Spleen (tissue), 11 donors: ENCODE measurements around the gene RASSF7. TPM values are rescaled to one million over a fixed set of nuclear protein-coding genes. Genes with fewer than 3 reads are reported as not detected.
A peak's percentile ranks its signal among the peaks of the same experiment; 100 is the strongest.

Source experiments
- DNase-seq: peaks from one replicate; pipeline ENCODE4 v3.0.0-alpha.2; 2020
- H3K27ac ChIP-seq, 8 donors: fragments of 200-600 bp; sonication (generic) in 7 of 8; 1 replicate in 4 of 8; 2 replicates in 4 of 8; pipeline versions ENCODE4 v1.5.0 to v1.8.0; 2016 to 2021; ENCODE audit warnings: inconsistent platforms in 4 of 8, mild to moderate bottlenecking in 4 of 8, moderate library complexity in 1 of 8
- H3K27me3 ChIP-seq, 7 donors: fragments of 200-600 bp; sonication (generic) in 6 of 7; replicated peaks in 1 of 7; 1 replicate in 4 of 7; 2 replicates in 3 of 7; pipeline versions ENCODE4 v1.5.0 to v1.8.0; 2016 to 2021; ENCODE audit warnings: inconsistent platforms in 3 of 7, mild to moderate bottlenecking in 1 of 7
- H3K36me3 ChIP-seq, 6 donors: fragments of 200-600 bp; sonication (generic) in 5 of 6; 1 replicate in 4 of 6; 2 replicates in 2 of 6; pipeline versions ENCODE4 v1.5.0 to v1.8.0; 2016 to 2021; ENCODE audit warnings: inconsistent platforms in 2 of 6
- H3K4me1 ChIP-seq, 6 donors: fragments of 200-600 bp; sonication (generic) in 5 of 6; 1 replicate in 3 of 6; 2 replicates in 3 of 6; pipeline versions ENCODE4 v1.5.0 to v1.8.0; 2016 to 2021; ENCODE audit warnings: inconsistent platforms in 3 of 6
- H3K4me3 ChIP-seq, 8 donors: fragments of 200-600 bp; sonication (generic) in 7 of 8; 1 replicate in 4 of 8; 2 replicates in 4 of 8; pipeline versions ENCODE4 v1.5.0 to v1.8.0; 2016 to 2021; ENCODE audit warnings: inconsistent platforms in 4 of 8, mild to moderate bottlenecking in 4 of 8, moderate library complexity in 2 of 8
- H3K9me3 ChIP-seq, 8 donors: fragments of 200-600 bp; sonication (generic) in 7 of 8; 1 replicate in 4 of 8; 2 replicates in 4 of 8; pipeline versions ENCODE4 v1.5.0 to v1.8.0; 2016 to 2021; ENCODE audit warnings: inconsistent platforms in 4 of 8
- CTCF ChIP-seq, 11 experiments: fragments of 200-600 bp in 7 of 11; fragments of 450-650 bp in 4 of 11; sonication (generic) in 4 of 11; IDR thresholded peaks in 8 of 11; conservative IDR thresholded peaks in 3 of 11; 1 replicate in 7 of 11; 2 replicates in 4 of 11; pipeline versions ENCODE4 v1.4.0 to v1.8.0; 2016 to 2021; ENCODE audit warnings: antibody characterized with exemption in 11 of 11, inconsistent platforms in 4 of 11, mild to moderate bottlenecking in 1 of 11
- POLR2A ChIP-seq, 3 donors: fragments of 450-650 bp; IDR thresholded peaks; one replicate each; pipeline ENCODE4 v1.5.1; 2017; ENCODE audit warnings: antibody characterized with exemption in 3 of 3, mild to moderate bottlenecking in 1 of 3
- POLR2AphosphoS5 ChIP-seq, 3 donors: sonication (generic); formaldehyde crosslinking; IDR thresholded peaks; one replicate each; pipeline ENCODE4 v1.5.1; 2017; ENCODE audit warnings: antibody characterized with exemption in 3 of 3
- WGBS, 5 donors: extraction: QIAGEN DNeasy Blood & Tissue Kit in 3 of 5; methylation state at CpG; one replicate each; pipeline versions ENCODE4 v1.1.5 to v1.1.7; 2013 to 2018; 5-methylcytosine and 5-hydroxymethylcytosine counted together
- intact Hi-C: fragments of 100-400 bp; cut with DNase I; formaldehyde crosslinking; loops from one replicate; pipeline ENCODE4 v1.15.0; 2023; ENCODE audit warnings: low total_unique reads
- polyA plus RNA-seq, 3 donors: library from polyadenylated mRNA; stranded (reverse); fragments of 200-250 nt; gene quantifications; one replicate each; pipeline ENCODE4 v1.2.1, GENCODE V29; 2013
- total RNA-seq, 7 donors: library from RNA; depleted of rRNA in 3 of 7; stranded (reverse); fragments of >200 nt in 3 of 7; fragmentation: NEBNext Ultra II Directional in 4 of 7; extraction: Animal tissue kit (Norgen Biotek cat#: 25700) in 4 of 7; gene quantifications; one replicate each; pipeline versions ENCODE4 v1.1.0 to v1.2.1, GENCODE V29; 2016 to 2021
- donor health status: healthy with polysubstance abuse.
- donor health status: DM: no; HTN: no; CAD: no; lungs with moderate emphysema.
- donor health status: DM: no; HTN: no; CAD: no.
- donor health status: Bipolar disorder and iron deficiency.
- donor health status: healthy.
- donor health status: DM: no; HTN: no; CAD: no.
- donor health status: DM: yes; HTN: yes; CAD: no.

The RASSF7 gene
- total and polyA plus RNA-seq, 10 donors: 8.3 to 39.6 (median 26.6) TPM

GRCh38 chr11:540583-541432 is 20.0 kb upstream of the RASSF7 start:
- no peak for TF ChIP-seq POLR2AphosphoS5 (IDR thresholded peaks at IDR 0.05)
- H3K9me3 ChIP-seq: no peaks in the 10 kb centered on the region
- H3K4me3 ChIP-seq: no peak overlapping the region
- no peak overlapping the region for H3K27ac ChIP-seq
- WGBS, 5 donors: 88 to 95% (median 92%) methylated on average over 12 to 23 of the region's 23 CpGs
- no peaks in the 10 kb centered on the region for H3K36me3 ChIP-seq
- intact Hi-C loops: no loop called here
- peaks cover 0 to 23% (median 0%) of the 10 kb centered on the region in 7 donors for H3K27me3 ChIP-seq
- peak; percentile 74 for DNase-seq
- peaks cover 20 to 28% (median 26%) of the 10 kb centered on the region in 6 donors for H3K4me1 ChIP-seq

GRCh38 chr11:541433-541885 is 19.3 kb upstream of the RASSF7 start:
- Histone ChIP-seq H3K4me1 (peaks cover 18 to 22% (median 20%) of the 10 kb centered on the region in 6 donors), H3K27ac (no peak overlapping the region), H3K27me3 (peaks cover 0 to 17% (median 0%) of the 10 kb centered on the region in 7 donors), H3K9me3 (no peaks in the 10 kb centered on the region), H3K4me3 (no peak overlapping the region), H3K36me3 (no peaks in the 10 kb centered on the region)
- intact Hi-C loops: no loop called here
- DNase-seq: peak; percentile 70
- WGBS, 5 donors: 88 to 96% (median 92%) methylated on average over 11 to 20 of the region's 20 CpGs
- TF ChIP-seq CTCF (IDR thresholded peaks at IDR 0.05 in 8 of 11, conservative IDR thresholded peaks at IDR 0.05 in 3 of 11): no peak
- TF ChIP-seq POLR2A (IDR thresholded peaks at IDR 0.05): no peak
- no peak for TF ChIP-seq POLR2AphosphoS5 (IDR thresholded peaks at IDR 0.05)

DNA sequence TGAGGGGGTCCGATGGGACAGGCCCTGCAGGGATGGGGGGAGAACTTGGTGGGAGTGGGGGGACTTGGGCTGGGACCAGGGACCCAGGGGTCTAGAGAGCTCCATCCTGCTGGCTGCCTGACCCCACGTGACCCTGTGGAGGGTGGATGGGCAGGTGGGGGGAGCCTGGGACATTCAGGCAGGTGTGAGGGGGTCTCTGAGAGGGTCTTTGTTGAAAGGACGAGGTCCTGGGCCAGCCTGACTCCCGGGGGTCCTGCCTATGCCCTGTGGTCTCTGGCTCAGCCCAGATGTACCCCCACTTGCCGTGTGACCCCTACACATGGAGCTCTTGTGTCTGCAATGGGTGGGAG is 16.0 kb upstream of the RASSF7 start:
- H3K4me3 ChIP-seq: no peak overlapping the region
- TF ChIP-seq CTCF (IDR thresholded peaks at IDR 0.05 in 8 of 11, conservative IDR thresholded peaks at IDR 0.05 in 3 of 11) (no peak), POLR2A (IDR thresholded peaks at IDR 0.05) (no peak), POLR2AphosphoS5 (IDR thresholded peaks at IDR 0.05) (no peak)
- DNase-seq: no peak
- H3K36me3 ChIP-seq: no peaks in the 10 kb centered on the region
- WGBS, 5 donors: 73 to 88% (median 79%) methylated on average over 3 to 5 of the region's 5 CpGs
- intact Hi-C loops: no loop called here
- no peak overlapping the region for H3K27ac ChIP-seq
- H3K9me3 ChIP-seq: no peaks in the 10 kb centered on the region
- no peaks in the 10 kb centered on the region for H3K4me1 ChIP-seq
- H3K27me3 ChIP-seq: no peaks in the 10 kb centered on the region

DNA sequence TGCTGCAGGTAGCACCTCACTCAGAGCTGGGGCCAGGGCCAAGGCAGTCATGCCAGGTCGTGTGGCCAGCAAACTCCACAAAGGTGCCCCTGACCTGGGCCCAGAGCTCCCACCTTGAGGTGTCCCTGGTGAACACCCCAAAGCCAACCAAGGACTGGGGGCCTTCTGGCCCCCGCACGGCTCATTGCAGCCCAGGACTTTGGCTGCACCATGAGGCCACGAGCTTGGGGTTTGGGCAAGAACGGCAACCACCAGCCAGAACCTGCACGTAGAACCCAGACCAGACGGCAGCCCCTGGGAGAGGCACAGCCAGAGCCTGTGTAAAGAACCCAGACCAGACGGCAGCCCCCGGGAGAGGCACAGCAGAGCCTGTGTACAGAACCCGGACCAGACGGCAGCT is 15.6 kb upstream of the RASSF7 start:
- H3K27me3 ChIP-seq: no peaks in the 10 kb centered on the region
- H3K36me3 ChIP-seq: peaks cover 0 to 3% (median 0%) of the 10 kb centered on the region in 6 donors
- H3K4me3 ChIP-seq: no peak overlapping the region
- H3K4me1 ChIP-seq: no peaks in the 10 kb centered on the region
- DNase-seq: no peak
- intact Hi-C loops: no loop called here
- no peak overlapping the region for H3K27ac ChIP-seq
- H3K9me3 ChIP-seq: no peaks in the 10 kb centered on the region
- WGBS, 5 donors: 84 to 93% (median 91%) methylated on average over 10 to 11 of the region's 11 CpGs
- TF ChIP-seq POLR2AphosphoS5 (IDR thresholded peaks at IDR 0.05) (no peak), POLR2A (IDR thresholded peaks at IDR 0.05) (no peak), CTCF (IDR thresholded peaks at IDR 0.05 in 8 of 11, conservative IDR thresholded peaks at IDR 0.05 in 3 of 11) (no peak)
